DOHH2 (cell line): ENCODE data around the gene KAZALD1.

ENCODE experiments used
- H3F3A ChIP-seq: fragments of 200-600 bp; sonication (generic), shearing (Covaris generic); 2 replicates; pipeline ENCODE4 v1.6.0; 2016; ENCODE audit warnings: antibody characterized with exemption, mild to moderate bottlenecking; ENCODE audit not compliant: control insufficient read depth, insufficient read depth
- H3K27ac ChIP-seq: fragments of 200-600 bp; sonication (generic); 2 replicates; pipeline ENCODE4 v1.5.1; 2014; ENCODE audit warnings: low read depth, mild to moderate bottlenecking, low read length, moderate library complexity
- H3K27me3 ChIP-seq: fragments of 200-600 bp; sonication (generic); 2 replicates; pipeline ENCODE4 v1.6.1; 2014; ENCODE audit warnings: mild to moderate bottlenecking, low read length, mixed read lengths; ENCODE audit not compliant: control insufficient read depth
- H3K36me3 ChIP-seq: fragments of 200-600 bp; sonication (generic); 2 replicates; pipeline ENCODE4 v1.6.1; 2014; ENCODE audit warnings: mild to moderate bottlenecking, low read length, moderate library complexity, mixed read lengths; ENCODE audit not compliant: control insufficient read depth
- H3K4me1 ChIP-seq: fragments of 200-600 bp; sonication (generic); 2 replicates; pipeline ENCODE4 v1.6.1; 2014; ENCODE audit warnings: mild to moderate bottlenecking, low read length, mixed read lengths; ENCODE audit not compliant: control insufficient read depth
- H3K4me2 ChIP-seq: fragments of 200-600 bp; sonication (generic); 2 replicates; pipeline ENCODE4 v1.6.0; 2014; ENCODE audit warnings: mild to moderate bottlenecking, low read length, moderate library complexity
- H3K4me3 ChIP-seq: fragments of 200-600 bp; sonication (generic); 2 replicates; pipeline ENCODE4 v1.5.1; 2014; ENCODE audit warnings: mild to moderate bottlenecking, low read length, mixed read lengths
- H3K79me2 ChIP-seq: fragments of 200-600 bp; sonication (generic); 2 replicates; pipeline ENCODE4 v1.6.1; 2014; ENCODE audit warnings: mild to moderate bottlenecking, low read length, mixed read lengths; ENCODE audit not compliant: control insufficient read depth
- H3K9me2 ChIP-seq: fragments of 200-600 bp; sonication (generic); replicated peaks from 2 replicates; pipeline ENCODE4 v1.6.1; 2014; ENCODE audit warnings: mild to moderate bottlenecking, low read length, mixed read lengths; ENCODE audit not compliant: control insufficient read depth
- H3K9me3 ChIP-seq: fragments of 200-600 bp; sonication (generic); 2 replicates; pipeline ENCODE4 v1.6.1; 2014; ENCODE audit warnings: antibody characterized with exemption, low read length, mixed read lengths; ENCODE audit not compliant: control insufficient read depth, insufficient read depth
- H4K20me1 ChIP-seq: fragments of 200-600 bp; sonication (generic); 2 replicates; pipeline ENCODE4 v1.6.0; 2014; ENCODE audit warnings: low read depth, mild to moderate bottlenecking, antibody characterized with exemption, low read length, moderate library complexity; ENCODE audit not compliant: control insufficient read depth, insufficient read depth
- EZH2phosphoT487 ChIP-seq: fragments of 200-600 bp; sonication (generic); IDR thresholded peaks from 2 replicates; pipeline ENCODE4 v1.6.1; 2017; ENCODE audit warnings: borderline replicate concordance, mild to moderate bottlenecking, antibody characterized with exemption, low read length, moderate library complexity, mixed read lengths
- TF ChIP-seq, protein P1 (sequence below): fragments of 200-600 bp; sonication (generic); IDR thresholded peaks from one replicate; pipeline ENCODE4 v1.5.1; 2014; ENCODE audit warnings: antibody characterized with exemption, mild to moderate bottlenecking, low read depth, low read length; ENCODE audit not compliant: poor library complexity, severe bottlenecking

KAZALD1 gene

DNA sequence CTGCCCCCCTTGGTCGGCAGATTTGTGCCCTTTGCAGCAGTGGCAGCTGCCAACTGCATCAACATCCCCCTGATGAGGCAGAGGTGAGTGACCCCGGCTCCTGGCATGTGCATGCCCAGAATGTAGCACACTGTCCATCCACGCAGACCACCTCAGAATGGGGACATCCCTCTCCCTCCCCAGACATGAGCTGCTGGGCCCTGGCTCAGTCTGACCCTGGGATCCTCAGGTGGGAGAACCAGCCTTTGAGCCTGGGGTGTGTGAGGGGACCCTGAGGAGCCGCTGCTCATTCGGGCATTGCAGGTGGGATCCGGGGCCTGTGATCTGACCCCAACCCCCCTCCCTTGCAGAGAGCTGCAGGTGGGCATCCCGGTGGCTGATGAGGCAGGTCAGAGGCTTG is 25.1 kb upstream of the KAZALD1 start:
- Histone ChIP-seq H3K4me3 (no peak overlapping the region), H3K27me3 (peaks cover 40% of the 10 kb centered on the region), H4K20me1 (no peaks in the 10 kb centered on the region), H3K27ac (no peak overlapping the region), H3K9me3 (no peaks in the 10 kb centered on the region), H3K4me1 (peaks cover 13% of the 10 kb centered on the region), H3K79me2 (no peaks in the 10 kb centered on the region), H3K36me3 (no peaks in the 10 kb centered on the region), H3F3A (no peaks in the 10 kb centered on the region), H3K9me2 (no peaks in the 10 kb centered on the region), H3K4me2 (no peak overlapping the region)
- TF ChIP-seq, protein P1, sequence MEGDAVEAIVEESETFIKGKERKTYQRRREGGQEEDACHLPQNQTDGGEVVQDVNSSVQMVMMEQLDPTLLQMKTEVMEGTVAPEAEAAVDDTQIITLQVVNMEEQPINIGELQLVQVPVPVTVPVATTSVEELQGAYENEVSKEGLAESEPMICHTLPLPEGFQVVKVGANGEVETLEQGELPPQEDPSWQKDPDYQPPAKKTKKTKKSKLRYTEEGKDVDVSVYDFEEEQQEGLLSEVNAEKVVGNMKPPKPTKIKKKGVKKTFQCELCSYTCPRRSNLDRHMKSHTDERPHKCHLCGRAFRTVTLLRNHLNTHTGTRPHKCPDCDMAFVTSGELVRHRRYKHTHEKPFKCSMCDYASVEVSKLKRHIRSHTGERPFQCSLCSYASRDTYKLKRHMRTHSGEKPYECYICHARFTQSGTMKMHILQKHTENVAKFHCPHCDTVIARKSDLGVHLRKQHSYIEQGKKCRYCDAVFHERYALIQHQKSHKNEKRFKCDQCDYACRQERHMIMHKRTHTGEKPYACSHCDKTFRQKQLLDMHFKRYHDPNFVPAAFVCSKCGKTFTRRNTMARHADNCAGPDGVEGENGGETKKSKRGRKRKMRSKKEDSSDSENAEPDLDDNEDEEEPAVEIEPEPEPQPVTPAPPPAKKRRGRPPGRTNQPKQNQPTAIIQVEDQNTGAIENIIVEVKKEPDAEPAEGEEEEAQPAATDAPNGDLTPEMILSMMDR: no peak
- no peak for TF ChIP-seq EZH2phosphoT487

DNA sequence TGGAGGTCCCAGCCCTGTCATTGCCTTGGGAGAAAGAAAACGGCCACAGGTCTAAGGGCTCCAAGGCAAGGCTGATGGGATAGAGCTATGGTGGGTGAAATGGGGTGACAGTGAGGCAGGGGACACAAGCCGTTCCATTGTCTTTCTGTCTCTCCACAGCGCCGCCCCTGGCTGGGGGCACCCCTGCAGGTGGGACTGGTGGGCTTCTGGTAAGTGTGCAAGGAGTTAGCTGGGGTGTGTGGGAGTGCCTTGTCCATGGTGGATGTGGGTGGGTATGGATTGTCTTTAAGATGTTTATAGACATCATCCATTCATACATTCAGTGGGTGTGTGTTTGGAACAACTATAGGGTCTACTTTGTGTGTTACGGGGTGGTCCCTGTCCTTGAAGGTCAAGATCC is 23.3 kb upstream of the KAZALD1 start:
- TF ChIP-seq, protein P1: peak; percentile 49
- TF ChIP-seq EZH2phosphoT487: no peak
- H3K36me3 ChIP-seq: no peaks in the 10 kb centered on the region
- H3K4me1 ChIP-seq: peaks cover 12% of the 10 kb centered on the region
- H3K9me3 ChIP-seq: no peaks in the 10 kb centered on the region
- no peaks in the 10 kb centered on the region for H4K20me1 ChIP-seq
- no peaks in the 10 kb centered on the region for H3F3A ChIP-seq
- no peaks in the 10 kb centered on the region for H3K79me2 ChIP-seq
- no peak overlapping the region for H3K4me2 ChIP-seq
- no peaks in the 10 kb centered on the region for H3K9me2 ChIP-seq
- H3K27me3 ChIP-seq: peaks cover 24% of the 10 kb centered on the region; the same call in 1 of the 2 replicates
- H3K4me3 ChIP-seq: no peak overlapping the region
- H3K27ac ChIP-seq: no peak overlapping the region

DNA sequence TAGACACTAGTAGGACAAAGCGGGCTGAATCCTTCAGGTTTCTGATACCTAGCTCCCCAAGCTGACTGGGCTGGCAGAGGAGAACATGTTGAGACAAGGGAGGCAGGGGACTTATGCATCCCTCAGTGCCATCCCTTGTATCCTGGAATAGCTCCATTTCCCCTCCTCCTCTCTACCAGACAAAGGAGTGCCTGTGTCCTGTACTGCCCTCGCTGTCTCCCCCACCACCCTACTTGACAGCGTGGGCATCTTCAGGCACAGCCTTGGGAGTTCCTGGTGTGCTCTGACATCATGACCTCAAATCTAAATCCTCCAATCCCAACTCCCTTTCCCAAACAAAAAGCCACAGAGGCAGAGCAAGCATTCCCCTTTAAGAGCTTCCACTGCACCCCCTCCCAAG is 21.7 kb upstream of the KAZALD1 start:
- H3K4me3 ChIP-seq: no peak overlapping the region
- peaks cover 18% of the 10 kb centered on the region; the same call in 1 of the 2 replicates for H3K27me3 ChIP-seq
- H3K36me3 ChIP-seq: no peaks in the 10 kb centered on the region

More for the DNA sequence above, 21.7 kb upstream of the KAZALD1 start:
- Histone ChIP-seq H3K4me2 (no peak overlapping the region), H3K27ac (no peak overlapping the region), H3K9me2 (no peaks in the 10 kb centered on the region), H3K9me3 (no peaks in the 10 kb centered on the region), H4K20me1 (no peaks in the 10 kb centered on the region), H3K79me2 (no peaks in the 10 kb centered on the region), H3K4me1 (peaks cover 15% of the 10 kb centered on the region), H3F3A (peaks cover 4% of the 10 kb centered on the region)
- TF ChIP-seq EZH2phosphoT487: no peak
- TF ChIP-seq, protein P1: no peak
